Measurements from ENCODE around the gene GRAMD2B. TPM values are rescaled to one million over a fixed set of nuclear protein-coding genes. Genes with fewer than 3 reads are reported as not detected.
"Not testable (repeated sequence)": the region's sequence is repeated elsewhere in the genome, so short reads cannot be mapped to it uniquely, and the experiment has no call there.

GRAMD2B gene
- total RNA-seq, 1 experiment from 2014 or later: 7.2 TPM

DNA sequence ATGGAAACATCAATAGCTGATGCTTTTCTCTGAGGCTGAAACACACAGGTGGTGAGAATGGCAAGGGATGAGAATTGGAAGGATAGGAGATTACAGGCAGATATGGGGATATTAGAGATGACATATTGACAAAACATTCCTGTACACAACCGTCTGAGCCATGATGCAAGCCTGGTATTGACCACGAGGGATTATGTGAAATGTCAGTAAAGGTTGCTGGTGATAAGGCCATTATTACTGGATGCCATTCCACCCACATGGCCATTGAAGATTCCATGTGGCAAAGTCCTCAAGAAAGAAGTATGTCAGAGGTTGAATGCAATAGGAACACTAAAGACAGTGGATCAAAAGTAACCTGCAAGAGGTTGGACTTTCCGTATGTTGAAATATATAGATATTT, 15.7 kb downstream of the GRAMD2B start:
- no peak overlapping the region for H3K27ac ChIP-seq (ENCODE audit: low read depth, low read length)
- TF ChIP-seq CEBPB (IDR thresholded peaks at IDR 0.05; ENCODE audit: low read depth): 0 out of 2 replicates have a peak, but pooled peaks have one; percentile 11
- TF ChIP-seq, protein P1, sequence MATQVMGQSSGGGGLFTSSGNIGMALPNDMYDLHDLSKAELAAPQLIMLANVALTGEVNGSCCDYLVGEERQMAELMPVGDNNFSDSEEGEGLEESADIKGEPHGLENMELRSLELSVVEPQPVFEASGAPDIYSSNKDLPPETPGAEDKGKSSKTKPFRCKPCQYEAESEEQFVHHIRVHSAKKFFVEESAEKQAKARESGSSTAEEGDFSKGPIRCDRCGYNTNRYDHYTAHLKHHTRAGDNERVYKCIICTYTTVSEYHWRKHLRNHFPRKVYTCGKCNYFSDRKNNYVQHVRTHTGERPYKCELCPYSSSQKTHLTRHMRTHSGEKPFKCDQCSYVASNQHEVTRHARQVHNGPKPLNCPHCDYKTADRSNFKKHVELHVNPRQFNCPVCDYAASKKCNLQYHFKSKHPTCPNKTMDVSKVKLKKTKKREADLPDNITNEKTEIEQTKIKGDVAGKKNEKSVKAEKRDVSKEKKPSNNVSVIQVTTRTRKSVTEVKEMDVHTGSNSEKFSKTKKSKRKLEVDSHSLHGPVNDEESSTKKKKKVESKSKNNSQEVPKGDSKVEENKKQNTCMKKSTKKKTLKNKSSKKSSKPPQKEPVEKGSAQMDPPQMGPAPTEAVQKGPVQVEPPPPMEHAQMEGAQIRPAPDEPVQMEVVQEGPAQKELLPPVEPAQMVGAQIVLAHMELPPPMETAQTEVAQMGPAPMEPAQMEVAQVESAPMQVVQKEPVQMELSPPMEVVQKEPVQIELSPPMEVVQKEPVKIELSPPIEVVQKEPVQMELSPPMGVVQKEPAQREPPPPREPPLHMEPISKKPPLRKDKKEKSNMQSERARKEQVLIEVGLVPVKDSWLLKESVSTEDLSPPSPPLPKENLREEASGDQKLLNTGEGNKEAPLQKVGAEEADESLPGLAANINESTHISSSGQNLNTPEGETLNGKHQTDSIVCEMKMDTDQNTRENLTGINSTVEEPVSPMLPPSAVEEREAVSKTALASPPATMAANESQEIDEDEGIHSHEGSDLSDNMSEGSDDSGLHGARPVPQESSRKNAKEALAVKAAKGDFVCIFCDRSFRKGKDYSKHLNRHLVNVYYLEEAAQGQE (IDR thresholded peaks at IDR 0.05; ENCODE audit: low read depth): no peak
- CTCF ChIA-PET: no interaction called here
- ATAC-seq: no peak
- H3K36me3 ChIP-seq (ENCODE audit: control insufficient read depth in 1 of 2, insufficient read depth in 2 of 2, low read length in 2 of 2): no peaks in the 10 kb centered on the region
- H4K20me1 ChIP-seq (ENCODE audit: insufficient read depth): no peaks in the 10 kb centered on the region
- POLR2A ChIA-PET: no interaction called here
- no peak overlapping the region for H2AFZ ChIP-seq (ENCODE audit: low read depth, low read length, poor library complexity, severe bottlenecking)
- no peak overlapping the region for H3K4me3 ChIP-seq (replicated peaks in 1 of 2; ENCODE audit: low read depth in 1 of 2, low read length in 2 of 2)
- intact Hi-C loops (cut with micrococcal nuclease): no loop called here
- BruUV-seq (replicated peaks): no TSS peak
- H3K27me3 ChIP-seq (ENCODE audit: insufficient read depth, low read length): no peaks in the 10 kb centered on the region
- no peaks in the 10 kb centered on the region for H3K9me3 ChIP-seq (ENCODE audit: control insufficient read depth in 1 of 2, insufficient read depth in 1 of 2, low read depth in 1 of 2, low read length in 2 of 2)
- H3K9me2 ChIP-seq (ENCODE audit: insufficient read depth): no peaks in the 10 kb centered on the region
- peaks cover 4 to 32% of the 10 kb centered on the region in 2 experiments for H3K4me1 ChIP-seq (ENCODE audit: control insufficient read depth in 1 of 2, insufficient read depth in 2 of 2, low read length in 2 of 2)
- H3K9ac ChIP-seq (ENCODE audit: low read length): no peak overlapping the region
- RAD21 ChIA-PET (ENCODE audit: low non-redundant PET in 1 of 2, low total read pairs in 2 of 2, uncharacterized antibody in 2 of 2, unreplicated experiment in 2 of 2): no interaction called here
- DNase-seq (ENCODE audit: low read depth, low spot score): no peak
- no peak overlapping the region for H3K4me2 ChIP-seq (ENCODE audit: low read length)
- peaks cover 4% of the 10 kb centered on the region; the same call in 1 of the 2 replicates for H3K79me2 ChIP-seq (ENCODE audit: insufficient read depth, low read length)

DNA sequence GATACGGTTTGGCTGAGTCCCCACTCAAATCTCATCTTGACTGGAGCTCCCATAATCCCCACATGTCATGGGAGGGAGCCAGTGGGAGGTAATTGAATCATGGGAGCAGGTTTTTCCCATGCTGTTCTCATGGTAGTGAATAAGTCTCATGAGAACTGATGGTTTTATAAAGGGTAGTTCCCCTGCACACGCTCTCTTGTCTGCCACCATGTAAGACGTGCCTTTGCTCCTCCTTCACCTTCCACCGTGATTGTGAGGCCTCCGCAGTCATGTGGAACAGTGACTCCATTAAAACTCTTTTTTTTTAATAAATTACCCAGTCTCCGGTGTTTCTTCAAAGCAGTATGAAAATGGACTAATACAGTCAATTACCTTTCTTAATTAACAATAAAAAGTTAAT, 16.5 kb downstream of the GRAMD2B start:
- H3K79me2 ChIP-seq (ENCODE audit: insufficient read depth, low read length); H3K9ac ChIP-seq (ENCODE audit: low read length); DNase-seq (ENCODE audit: low read depth, low spot score); BruUV-seq (replicated peaks); H3K4me3 ChIP-seq (replicated peaks in 1 of 2; ENCODE audit: low read depth in 1 of 2, low read length in 2 of 2); H3K9me2 ChIP-seq (ENCODE audit: insufficient read depth); H3K4me2 ChIP-seq (ENCODE audit: low read length); H3K27ac ChIP-seq (ENCODE audit: low read depth, low read length); H3K27me3 ChIP-seq (ENCODE audit: insufficient read depth, low read length); RAD21 ChIA-PET (ENCODE audit: low non-redundant PET in 1 of 2, low total read pairs in 2 of 2, uncharacterized antibody in 2 of 2, unreplicated experiment in 2 of 2); H4K20me1 ChIP-seq (ENCODE audit: insufficient read depth); H3K9me3 ChIP-seq (ENCODE audit: control insufficient read depth in 1 of 2, insufficient read depth in 1 of 2, low read depth in 1 of 2, low read length in 2 of 2); ATAC-seq; H2AFZ ChIP-seq (ENCODE audit: low read depth, low read length, poor library complexity, severe bottlenecking); intact Hi-C loops (cut with micrococcal nuclease); POLR2A ChIA-PET; CTCF ChIA-PET; H3K36me3 ChIP-seq (ENCODE audit: control insufficient read depth in 1 of 2, insufficient read depth in 2 of 2, low read length in 2 of 2): not testable (repeated sequence)
- peaks cover 4 to 40% of the 10 kb centered on the region in 2 experiments for H3K4me1 ChIP-seq (ENCODE audit: control insufficient read depth in 1 of 2, insufficient read depth in 2 of 2, low read length in 2 of 2)
